Caki2 (cell line): ENCODE measurements around the gene RPS6KA6. TPM values are rescaled to one million over a fixed set of nuclear protein-coding genes. Genes with fewer than 3 reads are reported as not detected.

Experiments used
- DNase-seq: peaks from one replicate; pipeline ENCODE4 v3.0.0-alpha.2; 2015; ENCODE audit warnings: low read depth
- in situ Hi-C: cut with HindIII; loops from 2 replicates; pipeline ENCODE4 v1.10.0; 2016; ENCODE audit warnings: low sequenced_read_pairs, low pct_unique_long_range_greater_than_20kb, mixed read lengths
- total RNA-seq: library from RNA; depleted of rRNA; stranded (reverse); fragments of >200 nt; shearing (Covaris generic); gene quantifications from 2 replicates; pipeline ENCODE4 v1.2.3, GENCODE V29; 2014; ENCODE audit warnings: low replicate concordance; rRNA removed

The RPS6KA6 gene
- total RNA-seq = 0.95 and 4.0 TPM in 2 replicates

DNA sequence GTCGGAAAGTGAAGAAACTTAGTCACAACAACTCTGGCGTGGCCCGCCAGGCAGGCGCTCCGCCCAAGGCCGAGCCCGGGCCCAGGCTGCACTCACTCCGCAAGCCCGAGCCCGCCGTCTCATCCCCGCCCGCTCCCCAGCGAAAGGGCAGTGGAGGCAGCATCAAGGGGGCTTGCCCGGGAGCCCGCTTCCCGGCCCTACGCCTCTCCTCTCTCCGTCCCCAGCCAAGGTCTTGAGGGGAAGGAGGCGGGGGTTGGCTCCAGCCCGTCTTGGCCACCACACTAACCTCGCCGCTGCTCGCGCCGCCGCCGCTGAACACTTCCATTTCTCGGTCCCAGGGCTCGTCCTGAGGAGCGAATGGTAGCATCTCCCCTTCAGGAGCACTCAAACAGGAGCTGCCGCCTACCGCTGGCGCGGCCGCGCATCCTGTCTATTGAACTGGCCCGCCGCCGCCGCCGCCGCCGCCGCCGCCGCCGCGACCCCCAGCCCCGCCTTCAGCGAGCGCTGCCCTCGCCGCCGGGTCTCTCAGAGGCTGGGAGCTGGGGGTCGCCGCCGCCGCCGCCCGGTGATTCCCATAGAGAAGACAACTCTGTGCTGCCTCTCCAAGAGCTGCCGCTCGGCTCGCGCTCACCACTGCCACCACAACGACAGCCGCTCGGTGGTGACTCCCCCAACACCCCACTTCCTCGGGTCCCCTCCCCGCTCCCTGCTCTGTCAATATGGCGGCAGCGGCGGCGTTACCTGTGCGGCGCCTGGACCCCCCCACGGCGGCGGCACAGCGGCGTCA, at the start of gene RPS6KA6:
RPS6KA6 (minus strand) TSS at position 667 of the 787 bp plus-strand sequence; CDS start at position 367, 300 bp downstream.
- in situ Hi-C loops = no loop called here
- DNase-seq = peak; percentile 31

DNA sequence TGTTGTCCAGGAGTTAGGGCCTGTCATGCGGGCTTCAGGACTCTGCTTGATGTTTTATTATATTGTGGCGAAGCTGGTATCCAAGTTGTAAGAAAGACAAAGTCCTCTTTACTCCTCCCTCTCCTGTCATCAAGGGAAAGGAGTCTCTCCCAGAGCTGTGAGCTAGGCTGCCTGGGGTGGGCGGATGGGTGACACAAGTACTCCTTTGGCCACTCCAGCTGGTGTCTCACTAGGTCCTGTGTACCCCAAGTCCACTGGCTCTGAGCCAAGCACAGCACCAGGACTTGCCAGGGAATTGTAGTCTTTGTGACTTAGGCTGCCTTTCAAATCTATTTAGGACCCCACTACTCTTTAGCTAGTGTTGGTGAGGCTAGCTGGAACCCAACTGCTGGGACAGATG, 36.7 kb upstream of the RPS6KA6 start:
- DNase-seq = no peak
- in situ Hi-C loops = no loop called here

DNA sequence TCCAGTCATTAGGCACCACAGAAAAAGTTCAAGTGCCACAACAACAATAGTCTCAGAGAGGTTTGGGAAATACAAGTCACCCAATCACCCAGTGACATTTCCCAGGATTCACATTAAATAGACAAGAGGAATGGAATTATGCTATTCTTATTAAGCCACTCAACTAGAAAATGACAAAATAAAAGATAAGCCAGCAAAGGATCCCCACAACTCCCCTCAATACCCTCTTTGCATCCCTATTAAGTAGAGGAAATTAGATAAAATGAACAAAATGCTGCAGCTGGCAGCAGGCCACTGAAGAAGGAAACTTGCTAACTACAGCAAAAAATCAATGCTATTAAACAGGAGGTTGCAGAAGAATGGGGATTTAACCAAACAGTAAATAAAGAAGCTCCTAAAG, 35.3 kb upstream of the RPS6KA6 start:
- in situ Hi-C loops = no loop called here
- no peak for DNase-seq

DNA sequence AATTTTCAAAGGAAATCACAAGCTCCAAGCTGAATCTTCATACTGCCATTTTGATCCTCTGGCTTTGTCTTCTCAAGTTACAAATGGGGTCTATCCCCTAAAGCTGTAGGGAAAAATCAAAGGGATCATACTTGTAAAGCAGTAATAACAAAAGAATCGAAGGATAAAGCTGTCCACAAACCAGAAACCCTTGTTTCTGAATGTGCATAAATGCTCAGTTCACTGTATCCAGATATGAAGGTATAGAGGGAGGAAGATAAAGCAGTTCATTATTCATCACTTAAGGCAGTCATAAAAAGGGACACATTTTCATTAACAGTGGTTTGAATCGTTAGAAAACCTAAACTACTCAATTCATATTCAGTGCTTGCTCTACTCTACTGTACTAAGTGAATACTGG, 33.2 kb upstream of the RPS6KA6 start:
- in situ Hi-C loops = no loop called here
- no peak for DNase-seq

DNA sequence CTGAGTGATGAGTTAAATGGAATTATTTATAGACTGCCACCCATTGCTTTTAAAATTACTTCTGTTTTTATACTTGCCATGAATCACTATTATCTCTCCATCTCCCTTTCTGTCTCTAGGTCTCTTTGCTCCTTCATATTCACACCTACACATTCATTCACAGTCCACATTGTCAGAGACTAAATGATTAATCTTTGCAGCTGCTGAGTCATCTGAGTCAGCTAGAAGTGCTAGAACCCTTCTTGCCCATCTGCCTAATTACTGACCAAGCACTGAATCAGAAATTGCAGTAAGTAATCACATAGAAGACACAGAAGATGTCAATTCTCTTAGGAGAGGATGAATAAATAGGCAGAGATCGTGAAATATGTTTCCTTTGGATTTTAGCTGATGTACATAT, 31.6 kb upstream of the RPS6KA6 start:
- DNase-seq = peak; percentile 58
- in situ Hi-C loops = no loop called here

DNA sequence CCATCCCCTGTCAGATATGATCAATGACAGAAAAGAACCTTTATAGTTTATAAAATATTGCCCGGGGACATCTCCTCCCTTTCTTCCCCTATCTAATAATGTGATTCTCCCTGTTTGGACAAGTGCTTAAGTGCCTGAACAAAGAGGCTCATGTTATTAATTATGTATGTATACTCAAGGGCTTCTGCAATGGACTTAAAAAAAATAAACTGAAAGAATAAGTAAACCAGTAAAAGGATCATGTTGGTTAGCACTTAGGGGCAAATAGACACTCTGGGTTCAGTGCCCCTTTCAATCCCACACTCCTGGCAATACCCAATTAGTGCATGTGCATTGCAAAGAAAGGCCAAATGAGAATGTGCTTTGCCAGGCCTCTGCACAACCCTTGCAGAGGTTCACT, 30.7 kb upstream of the RPS6KA6 start:
- in situ Hi-C loops = no loop called here

DNA sequence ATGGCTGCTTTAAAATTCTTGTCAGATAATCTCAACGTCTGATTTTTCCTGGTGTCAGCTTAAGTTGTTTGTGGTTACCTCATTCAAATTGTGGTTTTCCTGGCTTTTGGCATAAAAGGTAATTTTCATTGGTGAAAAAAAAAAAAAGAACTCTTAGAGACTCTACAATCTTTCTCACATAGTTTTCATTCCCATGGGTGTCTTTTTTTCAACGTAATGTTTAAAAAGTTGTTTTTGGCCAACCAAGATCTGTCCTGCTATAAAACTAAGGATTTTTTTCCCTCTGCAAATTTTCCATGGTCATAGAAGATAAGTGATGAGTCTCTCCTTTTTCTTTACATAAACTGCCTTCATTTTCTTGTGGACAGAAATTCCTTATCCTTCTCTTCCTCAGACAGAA, 28.9 kb upstream of the RPS6KA6 start:
- in situ Hi-C loops = no loop called here
- DNase-seq = no peak

More for the DNA sequence above, 30.7 kb upstream of the RPS6KA6 start:
- no peak for DNase-seq

DNA sequence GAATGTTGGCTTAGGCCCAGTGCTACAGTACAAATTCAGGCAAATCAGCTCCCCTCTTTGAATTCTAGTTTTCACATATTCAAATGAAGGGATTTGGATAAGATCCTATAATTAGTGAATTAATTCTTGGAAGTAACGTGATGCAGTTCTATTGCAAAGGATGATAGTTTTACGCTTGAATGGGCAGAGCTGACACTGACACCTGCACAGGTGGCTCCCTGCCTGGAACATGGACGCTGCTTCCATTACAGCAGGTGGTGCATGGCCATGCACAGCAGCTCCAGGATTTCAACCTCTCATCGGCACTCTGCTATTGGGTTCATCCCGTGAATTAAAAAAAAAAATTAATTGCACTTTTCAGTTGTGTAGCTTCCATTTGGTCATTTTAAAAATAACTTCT, 28.4 kb upstream of the RPS6KA6 start:
- in situ Hi-C loops = no loop called here
- DNase-seq = no peak

DNA sequence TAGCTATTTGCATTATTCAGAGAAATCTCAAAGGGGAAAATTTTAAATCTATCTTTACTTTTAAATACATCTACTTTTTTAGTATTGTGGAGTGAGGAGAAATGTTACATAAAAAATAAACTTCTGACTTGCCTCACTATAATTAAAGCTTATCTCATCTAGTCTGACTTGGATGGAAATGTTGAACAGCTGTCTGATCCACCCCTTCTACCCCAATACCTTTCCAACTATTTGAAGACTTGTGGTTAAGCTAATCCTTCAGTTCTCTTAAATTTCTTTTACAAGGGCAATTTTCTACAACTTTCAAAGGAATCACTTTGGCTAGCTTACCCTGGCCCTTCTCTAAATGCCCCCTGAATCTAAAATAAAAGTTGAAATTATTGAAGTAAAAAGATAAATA, 17.3 kb upstream of the RPS6KA6 start:
- DNase-seq = no peak
- in situ Hi-C loops = no loop called here

DNA sequence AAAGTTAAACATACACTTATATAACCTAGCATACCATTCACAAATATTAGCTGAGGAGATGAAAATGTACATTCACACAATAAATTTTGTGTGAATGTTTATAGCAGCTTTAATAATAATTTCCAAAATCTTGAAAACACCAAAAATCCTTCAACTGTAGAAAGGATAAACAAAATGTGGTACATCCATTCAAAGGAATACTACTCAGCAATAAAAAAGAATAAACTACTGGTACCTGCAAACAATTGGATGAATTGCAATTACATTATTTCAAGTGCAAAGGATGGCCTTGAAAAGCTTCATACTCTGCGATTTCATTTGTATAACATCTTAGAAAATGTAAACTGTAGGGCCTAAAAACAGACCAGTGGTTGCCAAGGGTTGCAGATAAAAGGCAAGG, 11.7 kb upstream of the RPS6KA6 start:
- DNase-seq = no peak
- in situ Hi-C loops = no loop called here

DNA sequence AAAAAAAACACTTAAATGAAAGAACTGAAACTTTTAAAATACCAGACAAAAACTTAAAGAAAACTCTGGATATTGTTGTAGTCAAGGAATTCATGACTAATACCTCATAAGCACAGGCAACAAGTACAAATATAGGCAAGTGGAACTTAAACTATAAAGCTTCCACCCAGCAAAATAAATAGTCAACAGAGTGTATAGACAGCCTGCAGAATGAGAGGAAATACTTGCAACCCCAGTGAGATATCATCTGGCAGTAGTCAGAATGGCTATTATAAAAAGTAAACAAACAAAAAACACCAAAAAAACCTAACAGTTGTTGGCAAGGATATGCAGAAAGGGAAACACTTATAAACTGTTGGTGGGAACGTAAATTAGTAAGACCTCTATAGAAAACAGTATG, 9.6 kb upstream of the RPS6KA6 start:
- DNase-seq = no peak
- in situ Hi-C loops = no loop called here

DNA sequence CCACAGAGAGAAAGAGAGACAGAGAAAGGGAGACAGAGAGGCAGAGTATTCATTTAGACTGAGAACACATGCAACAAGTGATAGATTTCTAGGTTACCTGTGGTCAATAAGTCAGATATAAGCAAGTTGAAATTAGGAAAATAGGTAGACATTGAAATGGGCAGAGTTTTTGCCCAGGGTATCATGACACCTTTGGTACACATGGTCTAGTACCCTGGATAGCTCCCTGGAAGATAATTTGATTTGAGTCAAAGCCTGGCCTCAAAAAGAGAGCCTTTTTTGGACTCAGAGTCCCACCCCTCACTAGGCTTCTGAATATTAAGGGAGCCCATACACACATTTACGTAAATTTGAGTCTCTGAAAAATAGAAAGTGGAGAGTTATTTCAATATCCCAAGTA, 4.0 kb upstream of the RPS6KA6 start:
- DNase-seq = no peak
- in situ Hi-C loops = no loop called here

DNA sequence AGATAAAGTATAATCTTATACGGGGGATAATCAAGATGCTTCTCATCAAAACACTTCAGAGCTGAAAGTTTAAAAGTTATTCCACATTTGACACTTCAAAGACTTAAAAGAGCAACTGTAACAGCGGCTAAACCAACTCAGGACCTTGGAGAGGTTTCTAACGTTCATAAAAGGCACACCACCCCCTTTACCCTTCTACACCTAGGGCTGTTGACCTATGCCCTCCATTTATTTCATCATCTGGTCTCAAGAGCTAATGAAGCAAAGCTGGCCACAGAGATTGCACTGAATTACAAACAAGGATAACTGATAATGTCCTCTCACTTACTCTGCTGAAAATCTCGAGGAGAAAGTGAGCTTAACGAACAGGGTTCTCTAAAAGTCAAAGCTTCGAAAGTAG, 1.1 kb upstream of the RPS6KA6 start:
- in situ Hi-C loops = no loop called here
- DNase-seq = no peak

DNA sequence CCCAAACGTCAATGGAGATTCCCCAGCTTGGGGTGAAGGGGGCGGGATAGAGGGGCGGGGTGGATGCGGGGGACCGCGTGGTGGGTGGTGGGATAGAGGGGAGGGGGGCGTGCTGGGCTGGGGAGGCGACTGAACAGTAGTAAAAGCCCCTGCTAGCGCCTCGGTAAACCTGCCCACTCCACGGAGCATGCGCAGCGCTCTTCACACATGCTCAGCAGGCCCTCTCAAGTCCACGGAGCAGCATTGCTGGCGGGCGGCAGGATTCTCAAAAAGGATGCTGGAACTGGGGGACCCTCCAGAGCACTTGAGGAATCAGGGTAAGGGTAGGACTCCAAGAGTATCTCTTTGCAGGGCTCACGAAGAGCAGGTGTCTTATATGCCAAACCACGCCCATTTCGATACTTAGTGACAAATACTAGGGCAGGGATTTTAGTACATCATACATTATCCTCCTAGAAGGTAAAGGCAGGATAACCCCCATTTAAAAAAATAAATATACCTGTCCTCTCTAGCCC, 378 bp upstream of the RPS6KA6 start:
- DNase-seq = peak; percentile 23

DNA sequence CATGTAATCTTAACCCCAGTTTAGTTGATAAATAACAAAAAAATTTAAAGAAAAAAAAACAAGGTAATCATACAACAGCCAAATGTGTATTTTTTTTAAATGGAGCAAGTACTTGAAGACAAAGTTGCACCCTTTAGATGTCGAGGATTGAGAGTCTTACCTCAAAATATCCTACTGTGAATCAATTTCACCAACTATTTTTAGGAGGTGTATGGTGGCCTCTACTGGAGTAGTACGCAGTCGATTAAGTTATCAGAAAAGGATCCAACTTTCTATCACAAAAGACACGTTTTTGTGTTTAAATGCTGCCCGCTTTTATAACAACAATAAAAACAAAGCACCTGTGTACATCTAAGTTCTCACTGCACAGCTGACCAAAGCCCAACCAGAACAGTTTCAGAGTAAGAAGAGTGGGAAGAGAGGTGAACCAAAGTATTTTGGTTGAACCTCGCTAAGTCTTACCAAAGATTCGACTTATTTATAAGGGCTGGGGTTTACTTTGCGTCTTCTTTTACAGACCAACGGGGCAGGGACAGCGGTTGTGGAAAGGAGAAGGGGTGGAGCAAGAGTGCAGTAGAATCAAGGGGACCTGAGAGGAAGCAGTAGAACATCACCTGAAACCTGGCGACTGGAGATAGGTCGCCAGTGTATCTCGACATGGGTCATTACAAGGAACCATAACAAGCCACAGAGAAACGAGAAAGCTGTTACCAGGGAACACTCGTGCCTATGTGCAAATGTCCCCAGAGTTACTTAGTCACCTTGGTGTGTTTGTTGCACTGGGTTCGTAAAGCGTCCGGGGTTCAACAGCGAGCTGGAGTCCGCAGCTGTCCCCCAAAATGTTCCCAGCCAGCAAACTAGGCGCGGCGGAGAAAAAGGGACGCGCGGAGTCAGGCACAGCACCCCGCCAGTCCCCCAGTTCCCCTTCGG, 1.1 kb downstream of the RPS6KA6 start:
- peak; percentile 22 for DNase-seq
- in situ Hi-C loops = no loop called here

More for the DNA sequence above, 378 bp upstream of the RPS6KA6 start:
- in situ Hi-C loops = no loop called here

DNA sequence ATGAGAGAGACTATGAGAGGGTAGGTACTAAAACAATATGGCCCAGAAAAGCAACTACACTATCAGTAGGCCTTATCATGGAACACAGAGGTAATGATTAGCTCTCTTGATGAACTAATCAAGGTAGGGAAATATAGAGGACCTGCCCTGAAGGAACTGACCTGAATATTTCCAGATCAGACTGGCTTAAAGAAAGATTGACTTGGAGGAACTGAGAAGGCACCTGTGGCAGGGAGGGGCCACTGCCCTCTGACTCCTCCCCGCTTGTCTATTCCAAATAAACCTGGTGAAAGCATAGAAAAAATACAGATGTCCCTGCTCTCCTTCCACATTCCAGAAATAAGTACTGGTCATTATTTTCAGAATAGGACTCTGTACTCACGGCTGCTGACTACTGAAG, 5.5 kb downstream of the RPS6KA6 start:
- no peak for DNase-seq
- in situ Hi-C loops = no loop called here

DNA sequence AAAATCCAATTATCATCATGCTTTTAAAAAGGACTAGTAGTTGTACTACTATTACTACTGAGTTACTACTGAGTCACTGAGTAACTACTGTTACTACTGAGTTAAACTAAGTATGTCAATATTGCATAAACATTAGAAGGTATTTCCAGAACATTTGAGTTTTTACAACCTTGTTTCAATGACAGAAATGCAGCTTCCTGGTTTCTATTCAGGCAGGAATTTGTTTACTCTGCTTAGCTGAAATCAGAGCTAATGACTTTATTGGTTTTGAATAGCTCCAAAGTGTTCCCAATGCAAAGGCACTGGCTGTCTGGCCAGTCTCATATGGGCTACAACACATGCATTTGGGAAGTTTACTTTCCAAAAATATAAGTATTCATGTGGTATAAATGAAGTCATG, 12.0 kb downstream of the RPS6KA6 start:
- in situ Hi-C loops = no loop called here
- DNase-seq = no peak

DNA sequence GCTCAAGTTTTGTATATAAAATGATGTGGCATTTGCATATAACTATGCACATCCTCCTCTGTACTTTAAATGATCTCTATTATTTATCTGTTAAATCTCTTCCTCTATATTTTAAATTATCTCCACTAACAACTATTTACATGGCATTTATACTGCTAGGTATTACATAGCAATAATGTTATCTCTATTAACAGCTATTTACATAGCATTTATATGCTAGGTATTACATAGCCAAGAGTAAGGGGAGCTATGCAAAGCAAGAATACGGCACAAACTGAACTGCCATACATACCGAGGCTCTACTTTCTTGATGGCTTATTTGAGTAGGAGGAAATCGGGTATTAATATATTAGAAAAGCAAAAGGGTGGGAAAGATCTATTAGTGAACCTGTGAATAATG, 12.7 kb downstream of the RPS6KA6 start:
- in situ Hi-C loops = no loop called here
- no peak for DNase-seq

DNA sequence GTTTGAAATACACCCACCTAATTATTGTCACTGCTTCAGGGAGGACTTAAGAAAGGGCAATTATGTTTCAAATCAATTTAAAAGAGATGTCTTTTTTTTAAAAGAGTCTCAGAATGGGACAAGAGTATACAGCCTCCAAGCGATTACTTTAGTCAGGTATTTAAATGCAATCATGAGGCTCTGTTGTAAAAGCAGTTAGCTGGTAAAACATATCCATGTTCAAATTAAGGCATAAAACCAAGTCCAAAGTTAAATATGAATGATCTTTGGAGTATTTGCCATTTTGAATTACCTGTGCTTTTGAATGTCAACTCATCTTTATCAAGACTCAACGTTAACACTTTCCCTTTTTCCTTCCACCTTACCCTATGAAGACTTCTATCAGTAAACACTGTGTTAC, 13.7 kb downstream of the RPS6KA6 start:
- no peak for DNase-seq
- in situ Hi-C loops = no loop called here
